ENCODE results near the gene ARFIP1.

GRCh38 chr4:152877868-152878267, 98.1 kb downstream of the ARFIP1 start:
- TF ChIP-seq TCF7L2 (IDR thresholded peaks at IDR 0.05; ENCODE audit: low read depth, low read length): no peak
- no peak for TF ChIP-seq ZNF134 (CRISPR knock-in tag; conservative IDR thresholded peaks at IDR 0.05)
- no peak for TF ChIP-seq THRA (IDR thresholded peaks at IDR 0.05)
- TF ChIP-seq ZEB2 (IDR thresholded peaks at IDR 0.05): no peak
- TF ChIP-seq RNF2 (IDR thresholded peaks at IDR 0.05): no peak
- no peak for TF ChIP-seq TCF3 (CRISPR knock-in tag; IDR thresholded peaks at IDR 0.05)
